Activated naive CD4-positive, alpha-beta T cell treated with anti-CD3 and anti-CD28 coated beads for 36 hours (primary cell): ENCODE results near the gene AURKB. TPM values are rescaled to one million over a fixed set of nuclear protein-coding genes. Genes with fewer than 3 reads are reported as not detected.
"Not testable (repeated sequence)": the region's sequence is repeated elsewhere in the genome, so short reads cannot be mapped to it uniquely, and the experiment has no call there.

Experiments used
- CTCF ChIA-PET: fragments of 350-600 bp; sonication (Branson Sonifier 250); formaldehyde crosslinking; loops from one replicate; lab custom pipeline; 2021; ENCODE audit warnings: antibody characterized with exemption; lab: Charles Lee
- DNase-seq: peaks from one replicate; pipeline ENCODE4 v3.0.0-alpha.2; 2020
- H3K27ac Mint-ChIP-seq: one replicate; pipeline ENCODE4 v1.8.0; 2021; ENCODE audit warnings: mild to moderate bottlenecking, mixed read lengths
- H3K27me3 Mint-ChIP-seq: one replicate; pipeline ENCODE4 v1.8.0; 2021; ENCODE audit warnings: low read depth, mixed read lengths
- H3K36me3 Mint-ChIP-seq: one replicate; pipeline ENCODE4 v1.8.0; 2021; ENCODE audit warnings: low read depth, mixed read lengths
- H3K4me1 Mint-ChIP-seq: one replicate; pipeline ENCODE4 v1.8.0; 2021; ENCODE audit warnings: low read depth, mixed read lengths
- H3K4me3 Mint-ChIP-seq: one replicate; pipeline ENCODE4 v1.8.0; 2021; ENCODE audit warnings: mild to moderate bottlenecking, moderate library complexity, mixed read lengths
- H3K9me3 Mint-ChIP-seq: one replicate; pipeline ENCODE4 v1.8.0; 2021; ENCODE audit warnings: mixed read lengths
- intact Hi-C: fragments of 100-400 bp; cut with micrococcal nuclease; formaldehyde crosslinking; loops from one replicate; pipeline ENCODE4 v1.15.1; 2023
- total RNA-seq, 2 experiments: library from RNA; stranded (reverse); gene quantifications; one replicate each; pipeline ENCODE4 v1.2.3, GENCODE V29; 2021

AURKB gene
- total RNA-seq, 2 experiments from 2014 or later = 243 TPM

DNA sequence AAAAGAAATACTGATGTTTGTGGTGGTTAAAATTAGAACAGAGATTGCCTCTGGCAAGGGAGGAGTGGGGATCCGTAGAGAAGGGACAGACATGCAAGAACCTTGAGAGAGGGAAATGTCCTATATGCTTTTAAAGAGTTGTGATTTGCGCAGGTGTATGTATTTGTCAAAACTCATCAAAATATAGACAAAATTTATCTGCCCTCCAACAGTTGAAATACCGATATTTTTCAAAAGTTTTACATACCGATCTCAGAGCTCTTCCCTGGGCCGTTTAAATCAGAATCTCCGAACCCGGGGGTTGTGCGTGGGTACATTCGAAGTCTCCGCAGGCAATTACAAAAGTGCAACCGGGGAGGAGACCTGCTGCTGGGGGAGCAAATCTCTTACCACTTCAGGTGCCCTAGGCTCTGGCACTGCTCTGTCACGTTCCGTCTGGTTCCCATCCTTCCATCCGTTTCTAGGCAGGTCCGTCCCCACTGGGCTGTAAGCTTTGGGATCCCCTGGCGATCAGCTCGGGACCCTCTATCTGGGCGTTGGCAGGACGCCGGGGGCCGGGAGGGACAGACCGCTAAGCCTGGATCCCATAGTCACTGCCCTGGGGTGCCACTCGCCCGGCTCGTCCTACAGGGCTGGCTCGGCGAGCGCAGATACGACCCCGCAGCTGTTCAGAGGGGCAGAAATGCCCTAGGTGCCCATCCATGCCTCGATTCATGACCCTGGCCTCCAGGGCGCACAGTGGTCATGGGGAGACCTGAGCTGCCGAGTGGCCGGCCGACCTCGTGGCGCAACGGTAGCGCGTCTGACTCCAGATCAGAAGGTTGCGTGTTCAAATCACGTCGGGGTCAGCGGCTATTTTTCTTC, 24.6 kb downstream of the AURKB start:
- DNase-seq = peak; percentile 95
- H3K27ac Mint-ChIP-seq = no peak overlapping the region
- H3K27me3 Mint-ChIP-seq = no peaks in the 10 kb centered on the region
- CTCF ChIA-PET = interaction anchor here (0.8 to 2.4 kb wide), 3 partner anchors 9 to 67 kb away, joined by 3 to 7 read pairs (median 3); no protein-coding TSS in a partner anchor
- peaks cover 8% of the 10 kb centered on the region for H3K4me1 Mint-ChIP-seq
- no peaks in the 10 kb centered on the region for H3K9me3 Mint-ChIP-seq
- H3K4me3 Mint-ChIP-seq = no peak overlapping the region
- intact Hi-C loops = loop anchor here (1.0 to 5.0 kb wide), 3 partner anchors 30 to 299 kb away; partner anchors contain the start of gene CHD3
- H3K36me3 Mint-ChIP-seq = no peaks in the 10 kb centered on the region

DNA sequence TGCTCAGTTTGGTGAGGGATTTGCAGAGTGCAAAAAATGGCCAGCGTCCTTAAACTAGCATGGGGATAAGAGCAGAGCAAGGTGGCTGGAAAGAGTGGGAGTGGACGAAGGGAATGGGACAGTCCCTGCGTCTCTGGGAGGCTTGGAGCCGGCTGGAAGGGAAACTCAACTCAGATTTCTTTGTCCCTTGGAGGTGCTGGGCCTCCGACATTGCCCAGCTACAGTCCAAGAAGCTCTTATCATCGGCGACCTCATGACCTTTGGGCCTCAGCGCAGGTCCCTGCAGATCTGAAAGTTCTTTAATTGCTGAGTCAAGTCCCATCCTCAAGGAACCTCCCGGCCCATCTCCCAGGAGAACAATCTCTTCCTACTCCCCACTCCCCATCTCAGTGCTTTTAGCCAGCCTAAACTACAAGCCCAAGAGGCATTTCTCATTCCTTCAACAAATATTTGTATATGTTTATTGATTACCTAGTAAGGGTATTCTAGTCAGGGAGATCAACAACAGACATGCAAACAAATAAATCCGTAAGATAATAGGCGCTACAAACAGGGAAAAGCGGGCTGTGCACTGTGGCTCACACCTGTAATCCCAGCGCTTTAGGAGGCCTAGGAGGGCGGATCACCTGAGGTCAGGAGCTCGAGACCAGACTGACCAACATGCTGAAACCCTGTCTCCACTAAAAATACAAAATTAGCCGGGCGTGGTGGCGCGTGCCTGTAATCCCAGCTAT, 33.2 kb downstream of the AURKB start:
- peak overlapping the region; percentile 93 for H3K4me3 Mint-ChIP-seq
- CTCF ChIA-PET = interaction anchor here (0.7 to 1.3 kb wide), 3 partner anchors 9 to 57 kb away, joined by 3 read pairs; no protein-coding TSS in a partner anchor
- peaks cover 37% of the 10 kb centered on the region for H3K4me1 Mint-ChIP-seq
- H3K27me3 Mint-ChIP-seq = peaks cover 4% of the 10 kb centered on the region
- no peaks in the 10 kb centered on the region for H3K9me3 Mint-ChIP-seq
- DNase-seq = no peak
- peaks cover 4% of the 10 kb centered on the region for H3K36me3 Mint-ChIP-seq
- intact Hi-C loops = no loop called here
- H3K27ac Mint-ChIP-seq = no peak overlapping the region

DNA sequence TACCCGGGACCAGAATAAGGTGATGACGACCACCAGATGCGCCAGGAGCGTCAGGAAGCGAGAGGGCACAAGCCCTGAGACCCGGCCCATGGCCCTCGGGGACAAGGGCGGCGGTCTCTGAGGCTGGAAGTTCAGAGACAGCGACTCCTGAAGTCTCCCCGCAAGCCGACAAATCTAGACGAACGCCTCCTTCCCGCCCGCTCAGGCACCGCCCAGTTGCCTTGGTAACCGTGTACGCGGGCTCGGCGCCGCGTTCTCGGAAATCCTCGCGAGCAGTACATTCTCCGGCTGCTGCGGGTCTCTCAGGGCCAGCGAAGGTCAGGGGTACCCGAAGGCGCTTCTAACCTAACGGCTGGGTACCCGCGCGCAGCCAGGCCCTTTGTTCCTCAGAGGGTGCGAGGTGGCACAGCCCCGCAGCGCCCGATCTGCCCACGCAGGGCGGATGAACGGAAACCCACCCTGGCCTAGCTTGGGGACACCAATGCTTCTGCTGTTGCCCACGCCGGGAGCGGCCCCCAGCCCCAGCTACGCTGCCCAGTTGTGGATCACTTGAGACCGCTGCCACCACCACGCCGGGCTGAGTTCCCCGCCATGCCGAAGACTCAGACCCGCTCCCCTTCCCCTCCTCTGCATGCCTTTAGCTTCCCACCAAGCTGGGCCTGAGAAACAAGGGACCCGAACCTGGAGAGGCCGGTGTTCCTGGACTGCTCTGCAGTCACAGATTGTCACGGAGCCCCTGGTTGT, 34.0 kb downstream of the AURKB start, which contains the start of gene TMEM107:
Gene TMEM107 (minus strand): TSS at position 184 of the 744 bp plus-strand sequence. CDS start 94 bp downstream, at position 90.
- H3K4me3 Mint-ChIP-seq = peak within 1 kb of the TSS; percentile 93
- H3K9me3 Mint-ChIP-seq = no peaks in the 10 kb centered on the region
- H3K36me3 Mint-ChIP-seq = peaks cover 4% of the 10 kb centered on the region
- peak within 1 kb of the TSS; percentile 88 for H3K27ac Mint-ChIP-seq
- H3K27me3 Mint-ChIP-seq = peaks cover 4% of the 10 kb centered on the region
- CTCF ChIA-PET = interaction anchor here (0.7 to 1.3 kb wide), 2 partner anchors 9 to 47 kb away, joined by 3 read pairs; no protein-coding TSS in a partner anchor
- H3K4me1 Mint-ChIP-seq = peaks cover 37% of the 10 kb centered on the region
- intact Hi-C loops = no loop called here
- DNase-seq = peak; percentile 94

DNA sequence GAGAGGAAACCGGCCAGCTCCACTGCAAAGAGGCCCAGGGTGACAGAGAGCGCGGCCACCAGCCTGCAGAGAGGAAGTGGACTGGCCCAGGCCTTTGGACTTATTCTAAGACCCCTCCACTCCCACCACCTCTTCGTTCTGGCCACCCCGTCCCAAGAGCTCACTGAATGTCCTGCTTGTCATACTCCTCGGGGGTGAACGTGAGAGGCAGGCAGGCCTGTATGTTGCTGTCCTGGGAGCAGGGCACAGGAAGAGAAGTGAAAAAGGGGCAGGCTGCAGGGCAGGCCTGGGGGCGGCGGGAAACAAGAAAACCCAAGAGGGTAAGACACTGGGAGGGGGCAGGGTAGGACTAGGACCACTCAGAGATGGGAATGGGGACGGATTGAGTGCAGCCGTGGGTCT, 34.6 kb downstream of the AURKB start:
- intact Hi-C loops = no loop called here
- peaks cover 37% of the 10 kb centered on the region for H3K4me1 Mint-ChIP-seq
- no peaks in the 10 kb centered on the region for H3K9me3 Mint-ChIP-seq
- H3K4me3 Mint-ChIP-seq = peak overlapping the region; percentile 93
- CTCF ChIA-PET = interaction anchor here (0.6 to 0.8 kb wide), 2 partner anchors 9 to 43 kb away, joined by 3 read pairs; no protein-coding TSS in a partner anchor
- H3K27ac Mint-ChIP-seq = peak overlapping the region; percentile 88
- peak; percentile 38 for DNase-seq
- H3K36me3 Mint-ChIP-seq = peaks cover 4% of the 10 kb centered on the region
- peaks cover 4% of the 10 kb centered on the region for H3K27me3 Mint-ChIP-seq

DNA sequence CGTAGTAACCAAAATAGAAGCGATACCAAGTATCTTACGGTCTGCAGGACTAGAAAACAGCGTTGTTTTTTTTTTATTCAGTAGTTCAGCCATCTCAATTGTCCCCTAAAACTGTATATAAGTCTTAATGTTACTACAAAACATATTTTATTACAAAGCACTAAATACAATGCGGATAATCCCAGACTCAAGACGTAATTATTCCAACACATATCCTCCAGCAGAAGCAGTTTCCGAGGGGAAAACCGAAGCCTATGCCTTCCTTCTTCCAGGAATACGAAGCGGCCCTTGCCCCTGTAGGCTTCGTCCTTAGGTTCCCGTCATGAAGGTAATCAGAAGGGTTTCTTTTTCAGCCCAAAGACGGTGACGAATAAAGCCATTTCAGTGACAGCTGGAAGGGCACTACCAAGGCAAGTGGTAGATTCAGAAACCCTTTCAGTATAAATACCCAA, 36.5 kb downstream of the AURKB start:
- H3K36me3 Mint-ChIP-seq = peaks cover 4% of the 10 kb centered on the region
- peaks cover 37% of the 10 kb centered on the region for H3K4me1 Mint-ChIP-seq
- H3K4me3 Mint-ChIP-seq = peak overlapping the region; percentile 69
- CTCF ChIA-PET = interaction anchor here (0.7 to 1.2 kb wide), 3 partner anchors 10 to 487 kb away, joined by 3 to 4 read pairs (median 3); no protein-coding TSS in a partner anchor
- DNase-seq = no peak
- peak overlapping the region; percentile 100 for H3K27ac Mint-ChIP-seq
- no peaks in the 10 kb centered on the region for H3K9me3 Mint-ChIP-seq
- H3K27me3 Mint-ChIP-seq = peaks cover 4% of the 10 kb centered on the region
- intact Hi-C loops = loop anchor here (1.0 to 5.0 kb wide), 6 partner anchors 10 to 102 kb away; no protein-coding TSS in a partner anchor

DNA sequence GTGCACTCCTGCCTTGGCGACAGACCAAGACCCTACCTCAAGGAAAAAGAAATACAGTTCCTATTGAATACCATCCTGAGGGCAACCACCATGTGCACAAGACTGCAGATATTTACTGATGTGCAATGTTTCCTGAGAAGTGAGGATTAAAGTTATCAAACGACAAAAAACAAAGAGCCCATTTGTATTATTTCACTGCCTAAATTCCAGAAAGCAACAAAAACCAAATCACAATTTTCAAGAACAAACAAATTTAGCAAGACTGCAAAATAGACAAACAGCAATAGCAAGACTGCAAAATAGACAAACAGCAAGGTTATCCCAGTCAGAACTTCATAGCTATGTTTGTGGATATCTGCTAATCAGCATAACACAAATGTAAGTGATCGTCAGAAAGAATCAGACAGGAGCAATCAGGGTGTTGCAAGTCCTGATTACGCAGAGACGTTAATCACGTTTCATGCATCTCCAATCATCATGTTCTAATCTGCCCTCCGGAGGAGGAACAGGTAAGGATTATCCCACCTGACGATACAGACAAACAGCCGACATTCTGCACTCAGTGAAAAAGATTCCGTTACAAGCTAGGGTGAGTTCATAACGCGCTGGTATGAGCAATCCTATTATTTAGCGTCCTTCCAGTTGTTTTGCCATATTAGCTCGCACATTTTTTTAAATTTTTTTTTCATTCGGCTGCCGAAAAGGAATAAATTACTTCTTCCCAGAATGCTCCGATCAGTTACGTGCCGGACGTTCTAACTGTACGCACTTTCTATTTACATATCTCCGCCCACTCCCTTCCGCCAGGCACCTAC, 37.1 kb downstream of the AURKB start:
- peaks cover 40% of the 10 kb centered on the region for H3K4me1 Mint-ChIP-seq
- H3K27ac Mint-ChIP-seq = peak overlapping the region; percentile 100
- H3K4me3 Mint-ChIP-seq = peak overlapping the region; percentile 69

DNA sequence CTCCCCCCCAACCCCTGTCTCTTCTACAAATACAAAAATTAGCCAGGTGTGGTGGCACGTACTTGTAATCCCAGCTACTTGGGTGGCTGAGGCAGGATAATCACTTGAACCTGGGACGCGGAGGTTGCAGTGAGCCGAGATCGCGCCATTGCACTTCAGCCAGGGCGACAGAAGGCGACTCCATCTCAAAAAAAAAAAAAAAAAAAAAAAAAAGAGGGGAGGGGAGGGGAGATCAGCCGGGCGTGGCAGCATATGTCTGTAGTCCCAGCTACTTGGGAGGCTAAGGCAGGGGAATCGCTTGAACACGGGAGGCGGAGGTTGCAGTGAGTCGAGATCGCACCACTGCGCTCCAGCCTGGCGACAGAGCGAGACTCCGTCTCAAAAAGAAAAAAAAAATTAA, 40.2 kb downstream of the AURKB start:
- intact Hi-C loops = loop anchor here (5.0 kb wide), 1 partner anchor 98 kb away; no protein-coding TSS in a partner anchor
- not testable (repeated sequence) for H3K9me3 Mint-ChIP-seq, H3K4me3 Mint-ChIP-seq, H3K36me3 Mint-ChIP-seq, H3K27ac Mint-ChIP-seq, DNase-seq, H3K27me3 Mint-ChIP-seq
- CTCF ChIA-PET = interaction anchor here (1.4 kb wide), 1 partner anchor 11 kb away, joined by 3 read pairs; no protein-coding TSS in a partner anchor
- peaks cover 32% of the 10 kb centered on the region for H3K4me1 Mint-ChIP-seq

More for the DNA sequence above, 37.1 kb downstream of the AURKB start:
- peaks cover 4% of the 10 kb centered on the region for H3K27me3 Mint-ChIP-seq
- peak; percentile 90 for DNase-seq
- intact Hi-C loops = loop anchor here (1.0 to 5.0 kb wide), 6 partner anchors 9 to 101 kb away; no protein-coding TSS in a partner anchor
- no peaks in the 10 kb centered on the region for H3K9me3 Mint-ChIP-seq
- CTCF ChIA-PET = interaction anchor here (0.7 to 1.2 kb wide), 3 partner anchors 9 to 487 kb away, joined by 3 to 4 read pairs (median 3); no protein-coding TSS in a partner anchor
- peaks cover 4% of the 10 kb centered on the region for H3K36me3 Mint-ChIP-seq

DNA sequence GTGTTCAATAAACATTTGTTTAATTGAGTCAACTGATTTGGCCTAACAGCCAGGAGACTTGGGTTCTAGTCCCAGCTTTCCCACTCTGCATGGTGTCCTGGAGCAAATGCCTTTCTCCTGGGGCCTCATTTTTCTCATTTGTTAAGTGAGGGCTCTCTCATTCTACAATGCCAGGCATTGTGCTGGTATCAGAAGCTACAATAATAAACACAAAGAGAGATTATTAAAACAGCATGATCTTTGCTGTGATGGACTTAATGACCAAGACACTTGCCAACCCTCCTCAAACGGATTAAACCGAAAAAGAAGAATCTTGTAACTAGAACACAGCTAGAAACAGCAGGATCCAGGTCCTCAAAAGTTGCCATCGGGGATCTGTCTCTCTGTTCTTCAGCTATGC, 42.8 kb downstream of the AURKB start:
- H3K4me1 Mint-ChIP-seq = peaks cover 33% of the 10 kb centered on the region
- CTCF ChIA-PET = interaction anchor here (0.6 to 0.8 kb wide), 3 partner anchors 8 to 47 kb away, joined by 3 read pairs; no protein-coding TSS in a partner anchor
- DNase-seq = no peak
- H3K27me3 Mint-ChIP-seq = no peaks in the 10 kb centered on the region
- no peaks in the 10 kb centered on the region for H3K36me3 Mint-ChIP-seq
- H3K9me3 Mint-ChIP-seq = no peaks in the 10 kb centered on the region
- no peak overlapping the region for H3K27ac Mint-ChIP-seq
- intact Hi-C loops = no loop called here
- no peak overlapping the region for H3K4me3 Mint-ChIP-seq

DNA sequence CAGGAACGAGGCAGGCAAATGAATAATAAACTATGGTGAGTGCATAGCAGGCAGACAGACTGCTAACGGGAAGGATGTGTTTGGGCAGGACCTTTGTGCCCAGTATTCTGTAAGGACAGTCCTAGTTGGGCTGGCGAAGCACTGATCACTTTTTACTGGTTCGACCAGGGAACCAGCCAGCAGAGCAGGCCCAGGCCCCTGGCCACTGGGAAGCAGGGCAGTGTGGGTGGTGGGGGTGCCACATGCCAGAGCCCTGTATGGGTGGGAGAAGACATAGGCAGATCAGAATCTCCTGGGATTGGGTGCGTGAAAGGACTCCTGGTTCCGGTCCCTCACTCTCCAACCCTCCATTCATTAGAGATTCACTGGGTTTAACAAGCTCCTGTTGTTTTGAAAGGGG, 43.6 kb downstream of the AURKB start:
- Mint-ChIP-seq H3K9me3 (no peaks in the 10 kb centered on the region), H3K27me3 (no peaks in the 10 kb centered on the region), H3K4me3 (no peak overlapping the region), H3K27ac (no peak overlapping the region), H3K36me3 (peaks cover 3% of the 10 kb centered on the region), H3K4me1 (peaks cover 32% of the 10 kb centered on the region)
- DNase-seq = no peak
- CTCF ChIA-PET = interaction anchor here (0.6 to 0.8 kb wide), 2 partner anchors 8 to 9 kb away, joined by 3 read pairs; no protein-coding TSS in a partner anchor
- intact Hi-C loops = no loop called here

DNA sequence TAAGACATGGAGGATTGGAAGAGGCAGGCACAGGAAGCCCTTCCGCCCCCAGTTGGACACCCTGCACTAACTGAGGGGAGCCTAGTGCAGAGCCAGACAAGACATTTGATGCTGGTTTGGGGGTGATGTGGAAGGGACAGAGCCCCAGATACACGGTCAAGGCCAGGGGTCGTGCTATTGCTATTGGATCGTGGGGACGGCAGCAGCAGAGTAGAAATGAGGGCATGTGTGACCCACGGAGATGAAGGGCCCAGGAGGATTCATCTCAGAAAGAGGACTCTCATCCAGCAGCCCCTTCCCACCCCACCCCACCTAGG, 45.6 kb downstream of the AURKB start:
- intact Hi-C loops = loop anchor here (1.0 kb wide), 2 partner anchors 8 to 9 kb away; no protein-coding TSS in a partner anchor
- Mint-ChIP-seq H3K9me3 (no peaks in the 10 kb centered on the region), H3K27me3 (no peaks in the 10 kb centered on the region), H3K27ac (peak overlapping the region; percentile 97), H3K36me3 (peaks cover 14% of the 10 kb centered on the region), H3K4me1 (peaks cover 51% of the 10 kb centered on the region), H3K4me3 (peak overlapping the region; percentile 82)
- CTCF ChIA-PET = interaction anchor here (1.1 to 1.6 kb wide), 3 partner anchors 9 to 26 kb away, joined by 4 to 9 read pairs (median 4); no protein-coding TSS in a partner anchor
- DNase-seq = peak; percentile 45
